ENCODE results near the gene POLR1D. TPM values are rescaled to one million over a fixed set of nuclear protein-coding genes. Genes with fewer than 3 reads are reported as not detected.
A peak's percentile ranks its signal among the peaks of the same experiment; 100 is the strongest.

POLR1D gene
- total RNA-seq, 1 donor from 2014 or later, result 73.5 TPM

DNA sequence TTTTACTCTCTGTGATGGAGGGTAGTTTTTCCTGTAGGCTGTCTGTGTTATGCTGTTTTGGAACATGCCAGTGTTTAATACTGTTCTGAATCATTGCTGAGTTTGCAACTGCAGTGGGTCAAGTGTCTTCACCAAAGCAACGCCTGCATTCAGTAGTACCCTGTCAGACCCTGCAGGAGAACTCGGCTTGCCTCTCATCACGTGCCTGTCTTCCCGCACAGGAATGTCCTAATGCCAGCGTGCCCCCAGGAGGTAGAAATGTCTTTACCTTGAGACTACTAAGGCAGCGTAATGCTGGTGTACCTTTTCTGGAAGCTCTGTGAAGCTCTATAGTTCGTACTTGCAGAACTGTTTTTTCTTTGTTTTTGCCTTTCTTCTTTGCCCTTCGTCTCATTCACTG lies 42.3 kb downstream of the POLR1D start:
- Histone ChIP-seq H3K4me3 (no peak overlapping the region), H3K27ac (replicated peaks) (peak overlapping the region; percentile 15), H3K9me3 (replicated peaks) (no peaks in the 10 kb centered on the region), H3K36me3 (peaks cover 7% of the 10 kb centered on the region), H3K27me3 (ENCODE audit: low read depth) (no peaks in the 10 kb centered on the region), H3K4me1 (peaks cover 69% of the 10 kb centered on the region)
- intact Hi-C loops (cut with micrococcal nuclease), result no loop called here
- TF ChIP-seq, protein P1, sequence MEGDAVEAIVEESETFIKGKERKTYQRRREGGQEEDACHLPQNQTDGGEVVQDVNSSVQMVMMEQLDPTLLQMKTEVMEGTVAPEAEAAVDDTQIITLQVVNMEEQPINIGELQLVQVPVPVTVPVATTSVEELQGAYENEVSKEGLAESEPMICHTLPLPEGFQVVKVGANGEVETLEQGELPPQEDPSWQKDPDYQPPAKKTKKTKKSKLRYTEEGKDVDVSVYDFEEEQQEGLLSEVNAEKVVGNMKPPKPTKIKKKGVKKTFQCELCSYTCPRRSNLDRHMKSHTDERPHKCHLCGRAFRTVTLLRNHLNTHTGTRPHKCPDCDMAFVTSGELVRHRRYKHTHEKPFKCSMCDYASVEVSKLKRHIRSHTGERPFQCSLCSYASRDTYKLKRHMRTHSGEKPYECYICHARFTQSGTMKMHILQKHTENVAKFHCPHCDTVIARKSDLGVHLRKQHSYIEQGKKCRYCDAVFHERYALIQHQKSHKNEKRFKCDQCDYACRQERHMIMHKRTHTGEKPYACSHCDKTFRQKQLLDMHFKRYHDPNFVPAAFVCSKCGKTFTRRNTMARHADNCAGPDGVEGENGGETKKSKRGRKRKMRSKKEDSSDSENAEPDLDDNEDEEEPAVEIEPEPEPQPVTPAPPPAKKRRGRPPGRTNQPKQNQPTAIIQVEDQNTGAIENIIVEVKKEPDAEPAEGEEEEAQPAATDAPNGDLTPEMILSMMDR (IDR thresholded peaks at IDR 0.05; ENCODE audit: borderline replicate concordance), result peak; percentile 18
- no peak for DNase-seq

DNA sequence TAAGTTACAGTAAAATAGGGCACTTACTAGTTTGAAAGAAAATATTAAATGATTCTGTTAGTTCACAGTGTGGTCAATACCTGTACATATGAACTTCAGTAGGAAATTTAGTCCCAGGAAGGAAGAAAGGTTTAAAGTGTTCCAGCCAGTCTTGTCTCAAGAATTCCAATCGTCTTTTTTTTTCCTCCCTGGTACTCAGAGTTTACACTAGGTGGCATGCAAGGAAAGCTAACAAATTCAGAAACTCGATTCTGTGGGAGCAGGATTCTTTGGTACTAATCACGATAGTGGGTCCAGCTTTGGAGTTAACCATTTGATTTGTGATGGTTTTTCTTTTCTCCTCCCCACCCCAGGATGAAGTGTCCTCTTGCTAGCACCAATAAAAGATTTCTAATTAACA lies 43.6 kb downstream of the POLR1D start:
- intact Hi-C loops (cut with micrococcal nuclease), result no loop called here

DNA sequence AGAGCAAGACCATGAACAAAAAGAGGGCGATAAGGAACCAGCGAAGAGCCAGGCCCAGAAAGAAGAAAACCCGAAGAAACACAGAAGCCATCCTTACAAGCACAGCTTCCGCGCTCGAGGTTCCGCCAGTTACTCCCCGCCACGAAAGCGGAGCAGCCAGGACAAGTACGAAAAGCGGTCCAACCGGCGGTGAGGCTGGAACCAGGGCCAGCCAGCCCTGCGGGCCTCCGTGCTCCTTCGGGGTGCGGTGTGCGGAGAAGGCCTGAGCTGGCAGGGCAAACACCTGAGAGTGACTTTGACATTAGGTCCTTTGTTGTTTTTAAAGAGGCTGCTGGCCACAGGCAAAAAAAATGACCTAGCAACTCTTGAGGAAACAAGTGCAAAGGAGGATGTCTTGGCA lies 44.1 kb downstream of the POLR1D start:
- intact Hi-C loops (cut with micrococcal nuclease), result no loop called here
- H3K27ac ChIP-seq (replicated peaks), result no peak overlapping the region
- TF ChIP-seq, protein P1 (IDR thresholded peaks at IDR 0.05; ENCODE audit: borderline replicate concordance), result no peak
- no peaks in the 10 kb centered on the region for H3K9me3 ChIP-seq (replicated peaks)
- no peaks in the 10 kb centered on the region for H3K27me3 ChIP-seq (ENCODE audit: low read depth)
- no peak overlapping the region for H3K4me3 ChIP-seq
- peaks cover 51% of the 10 kb centered on the region for H3K4me1 ChIP-seq
- peaks cover 7% of the 10 kb centered on the region for H3K36me3 ChIP-seq
- no peak for DNase-seq

More for the DNA sequence above, 43.6 kb downstream of the POLR1D start:
- peaks cover 55% of the 10 kb centered on the region for H3K4me1 ChIP-seq
- peaks cover 7% of the 10 kb centered on the region for H3K36me3 ChIP-seq
- H3K4me3 ChIP-seq, result no peak overlapping the region
- TF ChIP-seq, protein P1 (IDR thresholded peaks at IDR 0.05; ENCODE audit: borderline replicate concordance), result peak; percentile 51
- H3K9me3 ChIP-seq (replicated peaks), result no peaks in the 10 kb centered on the region
- H3K27me3 ChIP-seq (ENCODE audit: low read depth), result no peaks in the 10 kb centered on the region
- no peak for DNase-seq
- no peak overlapping the region for H3K27ac ChIP-seq (replicated peaks)

DNA sequence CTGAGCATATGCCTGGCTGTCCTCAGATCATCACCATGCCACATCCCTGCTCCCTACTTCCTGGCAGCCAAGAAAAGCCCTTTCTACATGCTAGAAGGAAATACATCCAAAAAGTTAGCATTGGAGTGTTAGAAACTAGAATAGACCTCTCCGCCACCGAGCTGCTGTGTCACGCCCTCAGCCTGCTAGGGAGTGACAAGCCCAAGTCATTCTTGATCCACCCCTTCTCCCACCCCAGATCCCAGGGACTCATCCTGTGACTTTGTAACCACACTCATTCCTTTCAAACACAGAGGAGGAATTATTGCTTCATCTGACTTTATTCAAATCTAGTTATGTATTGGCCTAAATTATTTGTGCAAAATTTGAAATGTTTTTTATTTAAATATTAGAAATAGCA lies 45.3 kb downstream of the POLR1D start:
- Histone ChIP-seq H3K9me3 (replicated peaks) (peaks cover 3% of the 10 kb centered on the region), H3K4me3 (no peak overlapping the region), H3K27me3 (ENCODE audit: low read depth) (no peaks in the 10 kb centered on the region), H3K4me1 (peaks cover 43% of the 10 kb centered on the region), H3K27ac (replicated peaks) (no peak overlapping the region), H3K36me3 (peaks cover 7% of the 10 kb centered on the region)
- intact Hi-C loops (cut with micrococcal nuclease), result no loop called here
- no peak for DNase-seq
- TF ChIP-seq, protein P1 (IDR thresholded peaks at IDR 0.05; ENCODE audit: borderline replicate concordance), result no peak

DNA sequence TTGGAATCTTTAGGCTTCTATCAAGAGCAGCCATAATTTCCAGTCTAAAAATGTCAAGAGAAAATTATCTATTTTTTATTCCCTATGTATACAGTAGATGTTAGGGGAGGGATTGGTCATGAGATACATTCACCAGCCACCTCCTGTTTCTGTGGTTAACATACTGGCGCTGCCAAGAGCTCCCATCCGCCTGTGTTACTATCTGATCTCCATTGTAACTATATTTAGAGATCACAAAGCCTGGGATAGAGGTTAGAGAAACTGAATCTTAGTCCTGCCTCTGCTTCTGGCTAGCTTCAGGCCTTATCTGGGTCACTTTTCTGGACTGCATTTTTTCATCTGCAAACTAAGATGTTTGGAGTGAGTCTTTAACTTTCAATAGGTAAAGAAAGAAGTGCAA lies 46.3 kb downstream of the POLR1D start:
- TF ChIP-seq, protein P1 (IDR thresholded peaks at IDR 0.05; ENCODE audit: borderline replicate concordance), result no peak
- peak overlapping the region; percentile 48 for H3K27ac ChIP-seq (replicated peaks)
- H3K27me3 ChIP-seq (ENCODE audit: low read depth), result no peaks in the 10 kb centered on the region
- intact Hi-C loops (cut with micrococcal nuclease), result no loop called here
- H3K4me1 ChIP-seq, result peaks cover 34% of the 10 kb centered on the region
- peaks cover 8% of the 10 kb centered on the region for H3K9me3 ChIP-seq (replicated peaks)
- peak; percentile 22 for DNase-seq
- peaks cover 7% of the 10 kb centered on the region for H3K36me3 ChIP-seq
- no peak overlapping the region for H3K4me3 ChIP-seq

DNA sequence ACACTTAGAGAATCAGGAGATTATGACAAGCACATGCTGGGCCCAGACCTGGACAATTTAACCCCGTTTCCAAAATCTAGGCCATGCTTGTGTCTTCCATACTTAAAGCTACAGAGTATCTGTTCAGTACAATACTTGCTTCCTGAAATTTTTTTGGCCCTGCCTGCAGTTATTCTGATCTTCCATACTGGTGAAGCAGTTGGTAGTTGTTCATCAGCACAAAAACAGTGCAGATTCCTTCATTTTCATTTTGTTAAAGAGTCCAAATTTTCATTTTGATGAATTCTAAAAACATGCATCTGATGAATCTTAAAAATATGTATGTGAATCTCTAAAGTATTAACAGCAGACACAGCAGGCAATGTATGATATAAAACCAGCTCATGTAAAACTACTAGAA lies 49.2 kb downstream of the POLR1D start:
- no peak for DNase-seq
- H3K4me1 ChIP-seq, result peaks cover 30% of the 10 kb centered on the region
- H3K4me3 ChIP-seq, result no peak overlapping the region
- TF ChIP-seq, protein P1 (IDR thresholded peaks at IDR 0.05; ENCODE audit: borderline replicate concordance), result no peak
- peaks cover 4% of the 10 kb centered on the region for H3K36me3 ChIP-seq
- H3K27ac ChIP-seq (replicated peaks), result no peak overlapping the region
- H3K9me3 ChIP-seq (replicated peaks), result peaks cover 8% of the 10 kb centered on the region
- H3K27me3 ChIP-seq (ENCODE audit: low read depth), result no peaks in the 10 kb centered on the region
- intact Hi-C loops (cut with micrococcal nuclease), result no loop called here

All from left ventricle myocardium inferior (tissue), 1 donor.